CD14-positive monocyte (primary cell): ENCODE data around the gene SCIN. TPM values are rescaled to one million over a fixed set of nuclear protein-coding genes. Genes with fewer than 3 reads are reported as not detected.

Source experiments
- DNase-seq, 3 donors: peaks; one replicate each; pipeline ENCODE4 v3.0.0-alpha.2; 2011 to 2022
- H2AFZ ChIP-seq: 2 replicates; pipeline ENCODE4 v1.6.0; 2012; ENCODE audit warnings: mild to moderate bottlenecking, low read depth, low read length, inconsistent platforms; ENCODE audit not compliant: insufficient read depth, poor library complexity, severe bottlenecking
- H3K27ac ChIP-seq, 2 donors: 1 replicate in 1 of 2; 2 replicates in 1 of 2; pipeline ENCODE4 v1.5.1; 2012 to 2013; ENCODE audit warnings: low read length in 2 of 2, control low read depth in 1 of 2, inconsistent platforms in 1 of 2, low read depth in 1 of 2, mild to moderate bottlenecking in 1 of 2
- H3K27me3 ChIP-seq, 2 donors: one replicate each; pipeline versions ENCODE4 v1.6.0 to v1.6.1; 2011 to 2013; ENCODE audit warnings: low read length in 2 of 2; ENCODE audit not compliant: control insufficient read depth in 2 of 2, insufficient read depth in 2 of 2
- H3K36me3 ChIP-seq, 2 donors: replicated peaks in 1 of 2; 1 replicate in 1 of 2; 2 replicates in 1 of 2; pipeline versions ENCODE4 v1.5.1 to v1.6.1; 2012 to 2013; ENCODE audit warnings: low read length in 2 of 2, control low read depth in 1 of 2, inconsistent platforms in 1 of 2, mild to moderate bottlenecking in 1 of 2; ENCODE audit not compliant: insufficient read depth in 2 of 2, control insufficient read depth in 1 of 2
- H3K4me1 ChIP-seq, 2 donors: 1 replicate in 1 of 2; 2 replicates in 1 of 2; pipeline versions ENCODE4 v1.5.1 to v1.6.1; 2012 to 2013; ENCODE audit warnings: low read length in 2 of 2, control low read depth in 1 of 2, inconsistent platforms in 1 of 2, mild to moderate bottlenecking in 1 of 2, moderate library complexity in 1 of 2; ENCODE audit not compliant: insufficient read depth in 2 of 2, control insufficient read depth in 1 of 2
- H3K4me2 ChIP-seq: replicated peaks from 2 replicates; pipeline ENCODE3; 2012; ENCODE audit warnings: low read length, moderate library complexity, mild to moderate bottlenecking; ENCODE audit not compliant: poor library complexity, severe bottlenecking; ENCODE audit errors: extremely low read depth
- H3K4me3 ChIP-seq, 3 experiments: fragments of 200-600 bp in 1 of 3; sonication (generic) in 1 of 3; replicated peaks in 1 of 3; 1 replicate in 2 of 3; 2 replicates in 1 of 3; pipeline ENCODE4 v1.5.1; 2011 to 2013; ENCODE audit warnings: low read length in 3 of 3, mild to moderate bottlenecking in 3 of 3, control low read depth in 2 of 3, low read depth in 2 of 3, inconsistent platforms in 1 of 3, moderate library complexity in 1 of 3
- H3K79me2 ChIP-seq: 2 replicates; pipeline ENCODE4 v1.6.0; 2012; ENCODE audit warnings: mild to moderate bottlenecking, control low read depth, inconsistent platforms, low read length, moderate library complexity; ENCODE audit not compliant: insufficient read depth
- H3K9ac ChIP-seq: 2 replicates; pipeline ENCODE4 v1.6.0; 2017; ENCODE audit warnings: low read length, mild to moderate bottlenecking; ENCODE audit not compliant: insufficient read depth, poor library complexity, severe bottlenecking
- H3K9me3 ChIP-seq, 2 donors: replicated peaks in 1 of 2; 1 replicate in 1 of 2; 2 replicates in 1 of 2; pipeline versions ENCODE4 v1.5.1 to v1.6.1; 2012 to 2013; ENCODE audit warnings: low read length in 2 of 2, control low read depth in 1 of 2; ENCODE audit not compliant: control insufficient read depth in 1 of 2, insufficient read depth in 1 of 2
- H4K20me1 ChIP-seq: 2 replicates; pipeline ENCODE4 v1.6.0; 2012; ENCODE audit warnings: mild to moderate bottlenecking, low read length, control low read depth, moderate library complexity; ENCODE audit not compliant: insufficient read depth
- H3K27ac Mint-ChIP-seq, 7 donors: one replicate each; pipeline ENCODE4 v1.8.0; 2020; ENCODE audit warnings: mild to moderate bottlenecking in 7 of 7, mixed read lengths in 7 of 7, moderate library complexity in 6 of 7, inconsistent platforms in 2 of 7
- H3K27me3 Mint-ChIP-seq, 3 donors: one replicate each; pipeline ENCODE4 v1.8.0; 2021 to 2022; ENCODE audit warnings: low read depth in 3 of 3, mild to moderate bottlenecking in 3 of 3, mixed read lengths in 3 of 3, moderate library complexity in 3 of 3, inconsistent platforms in 1 of 3
- H3K36me3 Mint-ChIP-seq, 2 donors: one replicate each; pipeline ENCODE4 v1.8.0; 2020; ENCODE audit warnings: mixed read lengths in 2 of 2, inconsistent platforms in 1 of 2, mild to moderate bottlenecking in 1 of 2
- H3K4me1 Mint-ChIP-seq: one replicate; pipeline ENCODE4 v1.8.0; 2020; ENCODE audit warnings: mild to moderate bottlenecking, mixed read lengths
- H3K4me3 Mint-ChIP-seq, 2 donors: one replicate each; pipeline ENCODE4 v1.8.0; 2020; ENCODE audit warnings: mild to moderate bottlenecking in 2 of 2, mixed read lengths in 2 of 2, moderate library complexity in 1 of 2
- H3K9me3 Mint-ChIP-seq, 7 donors: one replicate each; pipeline ENCODE4 v1.8.0; 2020 to 2022; ENCODE audit warnings: mixed read lengths in 7 of 7, mild to moderate bottlenecking in 6 of 7, moderate library complexity in 6 of 7, inconsistent platforms in 2 of 7
- CTCF ChIP-seq: fragments of 200-600 bp; IDR thresholded peaks from one replicate; pipeline ENCODE4 v1.8.0; 2022; ENCODE audit warnings: antibody characterized with exemption, mild to moderate bottlenecking
- WGBS: methylation state at CpG from one replicate; pipeline ENCODE4 v1.1.5; 2013; ENCODE audit warnings: missing lambda C conversion rate; ENCODE audit not compliant: insufficient coverage; 5-methylcytosine and 5-hydroxymethylcytosine counted together
- intact Hi-C, 2 donors: fragments of 100-400 bp; cut with micrococcal nuclease; formaldehyde crosslinking; loops; one replicate each; pipeline versions ENCODE4 v1.15.0 to v1.15.1; 2023
- polyA plus RNA-seq, 3 donors: library from polyadenylated mRNA; depleted of rRNA in 1 of 3; unstranded in 2 of 3; stranded (reverse) in 1 of 3; fragments of 300-500 nt in 2 of 3; fragments of >200 nt in 1 of 3; fragmentation: Illumina TruSeq in 2 of 3; gene quantifications; 1 replicate in 2 of 3; 2 replicates in 1 of 3; pipeline ENCODE4 v1.2.3, GENCODE V29; 2012 to 2021

The SCIN gene
- polyA plus RNA-seq, 3 donors = 0.08 TPM; not detected in 2

GRCh38 chr7:12557282-12557681 lies 13.2 kb upstream of the SCIN start:
- Histone ChIP-seq H3K27me3 (no peaks in the 10 kb centered on the region), H3K9me3 (peaks cover 4% of the 10 kb centered on the region in 2 donors), H3K27ac (no peak overlapping the region), H4K20me1 (no peaks in the 10 kb centered on the region), H3K4me2 (no peak overlapping the region), H3K79me2 (no peaks in the 10 kb centered on the region), H3K9ac (no peak overlapping the region), H3K4me3 (no peak overlapping the region), H3K36me3 (no peaks in the 10 kb centered on the region), H2AFZ (no peak overlapping the region), H3K4me1 (peaks cover 4 to 12% of the 10 kb centered on the region in 2 donors)
- Mint-ChIP-seq H3K36me3 (no peaks in the 10 kb centered on the region), H3K4me3 (no peak overlapping the region), H3K27me3 (no peaks in the 10 kb centered on the region), H3K9me3 (peaks cover 5 to 13% (median 9%) of the 10 kb centered on the region in 7 donors), H3K4me1 (peaks cover 11% of the 10 kb centered on the region), H3K27ac (no peak overlapping the region)
- intact Hi-C loops = no loop called here
- DNase-seq = no peak
- WGBS = 94% methylated on average over 6 of the region's 7 CpGs
- no peak for TF ChIP-seq CTCF

GRCh38 chr7:12564996-12565764 lies 5.3 kb upstream of the SCIN start:
- no peak overlapping the region for H3K4me3 Mint-ChIP-seq
- no CpG with 5 or more reads among the region's 4 CpGs for WGBS
- peaks cover 11 to 20% (median 16%) of the 10 kb centered on the region in 3 donors for H3K27me3 Mint-ChIP-seq
- H3K27ac ChIP-seq = no peak overlapping the region
- peaks cover 0 to 2% (median 2%) of the 10 kb centered on the region in 7 donors for H3K9me3 Mint-ChIP-seq
- H3K79me2 ChIP-seq = no peaks in the 10 kb centered on the region
- H2AFZ ChIP-seq = no peak overlapping the region
- DNase-seq = no peak
- peaks cover 5 to 6% of the 10 kb centered on the region in 2 donors for H3K4me1 ChIP-seq
- no peak for TF ChIP-seq CTCF
- peaks cover 10 to 12% of the 10 kb centered on the region in 2 donors for H3K27me3 ChIP-seq
- intact Hi-C loops = no loop called here
- H3K27ac Mint-ChIP-seq = no peak overlapping the region
- peaks cover 9% of the 10 kb centered on the region for H3K4me1 Mint-ChIP-seq
- H3K4me3 ChIP-seq = no peak overlapping the region
- no peaks in the 10 kb centered on the region for H3K36me3 ChIP-seq
- no peaks in the 10 kb centered on the region for H3K36me3 Mint-ChIP-seq
- H4K20me1 ChIP-seq = no peaks in the 10 kb centered on the region
- H3K4me2 ChIP-seq = no peak overlapping the region
- H3K9ac ChIP-seq = no peak overlapping the region
- no peaks in the 10 kb centered on the region for H3K9me3 ChIP-seq
